HG03097 (cell line): Measurements from ENCODE around the gene GBGT1.
"Not testable (repeated sequence)": the region's sequence is repeated elsewhere in the genome, so short reads cannot be mapped to it uniquely, and the experiment has no call there.

Experiments used
- ATAC-seq: cut with Tn5 transposase; IDR thresholded peaks from one replicate; pipeline ENCODE4 v1.9.1; 2021; ENCODE audit not compliant: unreplicated experiment, low FRiP score

The GBGT1 gene

DNA sequence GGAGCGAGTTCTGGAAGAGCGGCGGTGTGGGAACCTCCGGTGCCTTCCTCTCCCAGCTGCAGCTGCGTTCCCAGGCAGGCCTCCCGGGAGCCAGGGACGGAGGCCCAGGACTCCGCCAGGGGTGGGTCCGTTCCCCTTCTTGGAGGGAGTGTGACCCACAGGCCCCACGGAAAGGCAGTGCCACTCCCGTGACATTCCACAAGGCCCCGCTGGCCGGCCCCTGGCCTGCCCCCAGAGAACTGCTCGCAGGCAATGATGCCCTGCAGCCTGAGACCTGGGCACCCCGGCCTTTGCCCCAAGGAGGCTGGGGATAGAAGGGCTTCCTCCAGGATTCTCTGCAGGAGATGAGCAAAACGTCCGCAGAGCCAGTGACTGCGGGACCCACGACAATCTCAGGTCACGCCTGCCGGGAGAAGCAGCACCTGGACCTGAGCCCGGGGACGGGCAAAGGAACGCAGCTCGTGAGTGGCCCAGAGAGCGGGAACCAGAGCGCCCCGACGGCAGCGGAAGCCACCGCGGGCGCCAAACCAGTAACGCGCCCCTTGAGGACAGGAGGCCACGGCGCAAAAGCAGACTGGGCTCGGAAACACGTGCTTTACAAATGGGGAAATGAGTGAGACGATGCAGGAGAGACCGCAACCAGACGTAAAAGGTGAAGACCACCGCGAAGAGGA is 36.1 kb upstream of the GBGT1 start:
- ATAC-seq = no peak

- no peak for ATAC-seq
These were observed 31.3 kb upstream of the GBGT1 start for GRCh38 chr9:133195029-133195428.

DNA sequence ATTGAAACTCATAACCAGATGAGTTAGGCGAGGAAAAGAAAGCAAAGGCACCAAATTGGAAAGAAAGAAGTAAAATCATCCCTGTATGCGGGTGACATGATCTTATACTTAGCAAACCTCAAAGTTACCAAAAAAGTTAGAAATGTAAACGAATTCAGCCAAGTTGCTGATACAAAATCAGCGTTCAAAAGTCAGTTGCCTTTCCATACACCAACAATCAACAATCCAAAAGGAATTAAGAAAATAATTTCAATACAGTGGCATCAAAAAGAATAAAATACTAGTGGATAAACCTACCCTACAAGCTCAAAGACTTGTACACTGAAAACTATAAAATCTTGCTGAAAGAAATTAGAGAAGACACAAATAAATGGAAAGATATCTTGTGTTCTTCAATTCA is 30.9 kb upstream of the GBGT1 start:
- no peak for ATAC-seq

GRCh38 chr9:133191989-133192388 is 28.3 kb upstream of the GBGT1 start:
- no peak for ATAC-seq

- ATAC-seq = no peak
These were observed 26.1 kb upstream of the GBGT1 start for GRCh38 chr9:133189826-133190225.

- ATAC-seq = no peak
These were observed 25.1 kb upstream of the GBGT1 start for GRCh38 chr9:133188843-133189180.

DNA sequence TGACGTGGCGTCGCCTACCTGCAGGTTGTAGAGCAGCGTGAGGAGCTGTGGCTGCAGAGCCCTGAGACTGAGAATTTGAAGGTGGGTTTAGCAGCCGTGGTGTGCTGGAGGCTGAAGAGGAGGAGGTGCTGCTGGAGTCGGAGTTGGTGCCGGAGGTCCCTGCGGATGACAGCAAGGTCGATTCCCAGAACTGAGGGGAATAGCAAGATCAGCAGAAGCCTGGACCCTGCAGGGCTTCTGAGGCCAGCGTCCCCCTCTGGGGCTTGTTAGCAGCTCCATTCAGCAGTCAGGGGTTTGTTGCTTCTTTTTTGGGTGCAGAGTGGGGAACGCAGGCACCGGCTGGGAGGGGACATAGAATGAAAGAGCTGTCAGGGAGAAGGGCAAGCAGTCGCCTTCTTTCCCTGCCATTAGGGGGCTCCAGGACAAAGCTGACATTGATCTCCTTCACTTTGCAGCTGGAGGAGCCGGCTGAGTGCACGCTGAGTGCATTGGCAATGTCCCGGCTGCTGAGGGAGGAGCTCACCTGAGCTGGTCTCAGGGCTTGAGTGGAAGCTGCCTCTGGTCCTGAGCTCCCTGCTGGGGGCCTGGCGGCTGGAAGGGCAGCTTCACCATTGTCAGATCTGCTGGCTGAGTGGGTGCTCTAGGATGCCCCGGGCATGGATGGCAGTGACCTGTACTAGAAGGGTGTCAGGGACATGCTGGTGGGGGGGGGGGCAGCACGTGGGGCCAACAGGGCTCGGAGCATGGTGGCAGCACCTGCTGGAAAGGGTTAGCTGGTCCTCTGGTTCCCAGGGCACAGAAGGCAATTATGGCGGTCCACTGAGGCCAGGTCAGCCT is 24.5 kb upstream of the GBGT1 start:
- ATAC-seq = no peak

DNA sequence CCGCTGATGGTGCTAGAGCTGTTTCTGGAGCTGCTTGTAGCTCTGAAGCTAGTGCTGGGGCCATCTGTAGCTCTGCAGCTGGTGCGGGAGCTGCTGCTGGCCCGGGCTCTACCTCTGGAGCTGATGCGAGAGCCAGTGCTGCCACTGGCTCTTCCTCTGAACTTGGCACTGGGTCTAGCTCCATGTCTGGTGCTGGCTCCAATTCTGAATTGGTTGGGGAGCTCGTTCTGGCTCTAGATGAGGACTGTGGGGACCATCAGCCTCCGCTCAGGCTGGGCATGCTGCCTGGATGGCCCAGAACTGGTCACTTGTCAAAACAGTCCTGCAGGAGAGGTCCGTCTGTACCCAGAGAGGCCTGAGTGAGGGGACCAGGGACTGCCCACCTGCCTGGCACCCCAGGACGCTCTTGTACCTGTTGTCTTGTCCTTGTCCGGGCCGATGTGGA is 23.9 kb upstream of the GBGT1 start:
- no peak for ATAC-seq

GRCh38 chr9:133186736-133187135 is 23.0 kb upstream of the GBGT1 start:
- ATAC-seq = no peak

DNA sequence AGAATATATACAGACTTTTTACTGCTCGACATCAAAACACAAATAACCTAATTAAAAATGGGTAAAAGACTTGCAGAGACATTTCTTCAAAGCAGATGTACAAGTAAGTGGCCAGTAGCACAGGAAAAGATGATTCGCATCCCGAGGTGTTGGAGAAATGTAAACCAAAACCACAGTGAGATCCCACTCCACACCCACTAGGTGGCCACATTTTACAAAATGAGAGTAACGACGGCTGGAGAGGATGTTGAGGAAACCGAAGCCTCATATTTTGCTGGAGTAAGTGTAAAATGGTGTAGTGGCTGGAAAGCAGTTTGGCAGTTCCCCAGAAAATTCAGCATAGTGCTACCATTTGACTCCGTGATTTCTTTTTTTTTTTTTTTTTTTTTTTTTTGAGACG is 21.3 kb upstream of the GBGT1 start:
- ATAC-seq = no peak

GRCh38 chr9:133182151-133182550 is 18.4 kb upstream of the GBGT1 start:
- no peak for ATAC-seq

DNA sequence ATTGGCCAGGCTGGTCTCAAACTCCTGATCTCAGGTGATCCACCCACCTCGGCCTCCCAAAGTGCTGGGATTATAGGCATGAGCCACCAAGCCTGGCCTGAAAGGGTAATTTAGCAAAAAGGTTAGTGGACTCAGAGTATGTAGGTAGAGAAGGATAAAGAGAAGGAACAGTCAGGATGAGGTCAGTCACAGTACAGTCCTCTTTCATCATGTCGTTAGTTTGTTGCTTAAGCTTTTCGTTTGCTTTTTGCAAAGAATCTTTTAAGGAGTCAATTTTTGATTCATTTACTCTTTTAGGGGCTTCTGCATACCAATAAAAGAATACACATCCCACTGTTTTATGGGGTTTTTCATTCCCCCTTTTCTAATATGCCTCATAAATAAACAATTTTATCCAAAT is 17.8 kb upstream of the GBGT1 start:
- no peak for ATAC-seq

- ATAC-seq = no peak
These were observed 17.2 kb upstream of the GBGT1 start for GRCh38 chr9:133180953-133181352.

DNA sequence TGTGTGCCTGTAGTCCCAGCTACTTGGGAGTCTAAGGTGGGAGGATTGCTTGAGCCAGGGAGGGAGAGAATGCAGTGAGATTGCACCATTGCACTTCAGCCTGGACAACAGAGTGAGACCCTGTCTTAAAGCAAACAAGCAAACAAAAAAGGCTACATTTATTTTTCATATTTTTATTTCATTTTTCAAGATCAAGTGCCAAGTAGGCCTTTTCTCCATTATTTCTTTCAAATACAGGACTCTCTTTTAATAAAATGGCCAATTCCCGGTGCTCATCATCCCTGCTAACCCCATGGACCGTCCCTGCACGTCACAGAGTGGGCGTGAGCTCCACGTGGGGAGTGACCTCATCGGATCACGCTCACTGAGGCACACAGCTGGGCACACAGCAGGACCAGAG is 9.3 kb upstream of the GBGT1 start:
- no peak for ATAC-seq

- no peak for ATAC-seq
These were observed 7.6 kb upstream of the GBGT1 start for GRCh38 chr9:133171161-133171961.

DNA sequence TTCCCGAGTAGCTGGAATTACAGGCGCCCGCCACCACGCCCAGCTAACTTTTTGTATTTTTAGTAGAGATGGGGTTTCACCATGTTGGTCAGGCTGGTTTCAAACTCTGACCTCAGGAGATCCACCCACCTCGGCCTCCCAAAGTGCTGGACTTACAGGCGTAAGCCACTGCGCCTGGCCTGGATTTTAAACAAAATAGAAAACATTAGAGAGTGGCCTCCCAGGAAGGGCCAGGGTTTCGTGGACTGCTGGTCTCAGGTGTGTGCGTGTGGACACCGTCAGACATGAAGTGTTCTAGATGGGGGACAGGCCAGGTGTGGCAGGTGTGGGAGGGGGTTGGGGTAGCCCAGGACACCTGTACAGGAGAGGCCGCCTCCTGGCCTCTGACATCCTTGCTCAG is 7.0 kb upstream of the GBGT1 start:
- ATAC-seq = no peak

GRCh38 chr9:133169687-133170086 is 6.0 kb upstream of the GBGT1 start:
- not testable (repeated sequence) for ATAC-seq

DNA sequence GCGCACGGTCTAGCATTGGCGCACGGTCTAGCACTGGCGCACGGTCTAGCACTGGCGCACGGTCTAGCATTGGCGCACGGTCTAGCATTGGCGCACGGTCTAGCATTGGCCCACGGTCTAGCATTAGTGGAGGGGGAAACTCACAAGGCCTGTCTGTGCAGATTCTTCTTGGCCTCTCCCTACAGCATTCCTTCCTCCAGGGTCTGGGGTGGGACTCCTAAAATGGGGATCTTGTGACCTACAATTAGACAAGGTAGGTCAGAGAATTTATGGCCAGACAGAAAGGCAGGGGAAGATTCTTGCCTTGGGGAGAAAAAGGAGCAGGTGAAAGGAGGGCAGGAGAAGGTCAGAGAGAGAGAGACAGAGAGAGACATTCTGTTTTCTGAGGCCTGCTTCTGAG is 5.4 kb upstream of the GBGT1 start:
- no peak for ATAC-seq

DNA sequence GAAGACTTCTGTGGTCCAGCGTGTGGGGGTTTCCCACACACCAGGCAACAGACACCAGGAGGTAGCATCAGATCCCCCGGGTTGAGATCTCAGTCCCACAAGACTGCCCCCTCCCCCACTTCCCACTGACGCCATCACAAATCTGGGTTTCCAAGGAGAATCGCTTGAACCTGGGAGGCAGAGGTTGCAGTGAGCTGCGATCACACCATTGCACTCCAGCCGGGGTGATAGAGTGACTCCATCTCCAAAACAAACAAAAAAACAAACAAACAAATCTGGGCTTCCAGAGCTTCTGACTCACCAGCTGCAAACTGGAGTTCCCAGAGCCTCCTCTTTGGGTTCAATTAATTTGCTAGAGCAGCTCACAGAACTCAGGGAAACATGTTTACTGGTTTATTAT is 4.7 kb upstream of the GBGT1 start:
- no peak for ATAC-seq

- no peak for ATAC-seq
These were observed 4.1 kb upstream of the GBGT1 start for GRCh38 chr9:133167769-133168168.

- no peak for ATAC-seq
These were observed 3.5 kb upstream of the GBGT1 start for GRCh38 chr9:133167096-133167730.
